Smooth muscle cell (in vitro differentiated cells): ENCODE measurements around the gene SLC30A3. TPM values are rescaled to one million over a fixed set of nuclear protein-coding genes. Genes with fewer than 3 reads are reported as not detected.
A peak's percentile ranks its signal among the peaks of the same experiment; 100 is the strongest.
"Not testable (repeated sequence)": the region's sequence is repeated elsewhere in the genome, so short reads cannot be mapped to it uniquely, and the experiment has no call there.

Experiments used
- DNase-seq: peaks from one replicate; lab custom pipeline; 2025; ENCODE audit not compliant: unreplicated experiment; lab: John Stamatoyannopoulos, UW
- H2AFZ ChIP-seq: fragments of 200-600 bp; sonication (generic); 2 replicates; pipeline ENCODE4 v1.6.0; 2016; ENCODE audit warnings: antibody characterized with exemption, low read depth, mild to moderate bottlenecking
- H3F3A ChIP-seq: fragments of 200-600 bp; sonication (generic); 2 replicates; pipeline ENCODE4 v1.6.0; 2017; ENCODE audit warnings: antibody characterized with exemption, low read depth
- H3K27ac ChIP-seq: fragments of 200-600 bp; sonication (generic); 2 replicates; pipeline ENCODE4 v1.5.1; 2016; ENCODE audit warnings: low read depth, mild to moderate bottlenecking
- H3K27me3 ChIP-seq: fragments of 200-600 bp; sonication (generic); 2 replicates; pipeline ENCODE4 v1.6.1; 2016; ENCODE audit warnings: low read depth, mild to moderate bottlenecking
- H3K36me3 ChIP-seq: fragments of 200-600 bp; sonication (generic); 2 replicates; pipeline ENCODE4 v1.5.1; 2016; ENCODE audit warnings: low read depth
- H3K4me1 ChIP-seq: fragments of 200-600 bp; sonication (generic); 2 replicates; pipeline ENCODE4 v1.5.1; 2016; ENCODE audit warnings: low read depth
- H3K4me2 ChIP-seq: fragments of 200-600 bp; sonication (generic); 2 replicates; pipeline ENCODE4 v1.6.0; 2016; ENCODE audit warnings: mild to moderate bottlenecking
- H3K4me3 ChIP-seq: fragments of 200-600 bp; sonication (generic); 2 replicates; pipeline ENCODE4 v1.5.1; 2016; ENCODE audit warnings: mild to moderate bottlenecking
- H3K79me2 ChIP-seq: fragments of 200-600 bp; sonication (generic); 2 replicates; pipeline ENCODE4 v1.6.0; 2016; ENCODE audit warnings: low read depth, mild to moderate bottlenecking
- H3K9ac ChIP-seq: fragments of 200-600 bp; sonication (generic); 2 replicates; pipeline ENCODE4 v1.6.0; 2016; ENCODE audit warnings: low read depth
- H3K9me3 ChIP-seq: fragments of 200-600 bp; sonication (generic); replicated peaks from 2 replicates; pipeline ENCODE4 v1.5.1; 2016; ENCODE audit warnings: low read depth
- H4K20me1 ChIP-seq: fragments of 200-600 bp; sonication (generic); 2 replicates; pipeline ENCODE4 v1.6.0; 2016; ENCODE audit warnings: low read depth
- CTCF ChIP-seq: fragments of 200-600 bp; sonication (generic); IDR thresholded peaks from 2 replicates; pipeline ENCODE4 v1.5.1; 2017; ENCODE audit warnings: borderline replicate concordance, mild to moderate bottlenecking, antibody characterized with exemption; ENCODE audit not compliant: insufficient read depth, poor library complexity, severe bottlenecking
- WGBS: methylation state at CpG from one replicate; pipeline ENCODE4 v1.1.7; 2016; ENCODE audit warnings: low lambda C conversion rate; 5-methylcytosine and 5-hydroxymethylcytosine counted together
- polyA plus RNA-seq: library from polyadenylated mRNA; unstranded; fragments of >200 nt; fragmentation: Nextera tagmentation; extraction: Ambion mirVana; gene quantifications from 2 replicates; pipeline ENCODE4 v1.2.1, GENCODE V29; 2016
- total RNA-seq: library from RNA; depleted of rRNA; stranded (reverse); fragments of >200 nt; gene quantifications from 2 replicates; pipeline ENCODE4 v1.2.3, GENCODE V29; 2014

The SLC30A3 gene
- total and polyA plus RNA-seq, 2 experiments from 2014 or later = 0.17 TPM; not detected in 1

- Histone ChIP-seq H3F3A (no peaks in the 10 kb centered on the region), H3K9me3 (no peaks in the 10 kb centered on the region), H3K27ac (no peak overlapping the region), H3K79me2 (no peaks in the 10 kb centered on the region), H2AFZ (no peak overlapping the region), H3K4me2 (no peak overlapping the region), H3K4me1 (peaks cover 6% of the 10 kb centered on the region), H3K36me3 (no peaks in the 10 kb centered on the region), H3K4me3 (no peak overlapping the region), H3K27me3 (peaks cover 48% of the 10 kb centered on the region), H3K9ac (no peak overlapping the region), H4K20me1 (peaks cover 21% of the 10 kb centered on the region)
- WGBS = 91% methylated on average over 13 of the region's 13 CpGs
- no peak for TF ChIP-seq CTCF
- DNase-seq = no peak
These were observed 41.8 kb upstream of the SLC30A3 start for GRCh38 chr2:27304488-27305240.

DNA sequence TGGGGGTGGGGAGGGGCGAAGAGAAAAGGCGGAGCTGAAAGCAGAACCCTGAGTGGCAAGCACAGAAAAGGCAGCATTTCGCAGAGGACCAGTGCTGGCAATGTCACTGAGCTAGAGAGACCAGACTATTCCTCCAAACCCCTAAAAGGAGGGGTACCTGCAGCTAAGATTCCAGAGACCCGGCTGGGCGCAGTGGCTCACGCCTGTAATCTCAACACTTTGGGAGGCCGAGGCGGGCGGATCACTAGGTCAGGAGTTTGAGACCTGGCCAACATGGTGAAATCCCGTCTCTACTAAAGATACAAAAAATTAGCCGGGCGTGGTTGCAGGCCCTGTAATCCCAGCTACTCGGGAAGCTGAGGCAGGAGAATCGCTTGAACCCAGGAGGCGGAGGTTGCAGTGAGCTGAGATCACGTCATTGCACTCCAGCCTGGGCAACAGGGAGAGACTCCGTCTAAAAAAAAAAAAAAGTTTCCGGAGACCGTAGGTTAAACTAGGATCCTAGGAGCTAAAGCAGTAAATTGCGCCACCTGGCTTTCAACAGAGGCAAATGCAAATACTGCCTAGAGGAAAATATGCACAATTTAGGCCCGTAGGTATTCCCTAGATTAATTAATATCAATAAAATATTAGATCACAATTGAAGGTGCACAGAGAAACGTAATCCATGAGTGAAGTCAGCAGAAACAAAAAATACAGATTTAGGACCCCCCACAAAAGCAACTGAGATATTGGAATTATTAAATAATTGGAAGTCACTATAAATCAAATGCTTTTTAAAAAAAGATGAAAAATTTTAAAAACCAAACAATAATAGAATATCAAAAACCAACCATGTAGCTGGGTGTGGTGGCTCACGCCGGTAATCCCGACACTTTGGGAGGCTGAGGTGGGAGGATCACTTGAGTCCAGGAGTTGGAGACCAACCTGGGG is 40.5 kb upstream of the SLC30A3 start:
- H3K9me3 ChIP-seq = no peaks in the 10 kb centered on the region
- H3K4me3 ChIP-seq = peak overlapping the region; percentile 21
- peaks cover 6% of the 10 kb centered on the region for H3K4me1 ChIP-seq
- peaks cover 41% of the 10 kb centered on the region for H3K27me3 ChIP-seq
- H3K79me2 ChIP-seq = no peaks in the 10 kb centered on the region
- peaks cover 15% of the 10 kb centered on the region for H4K20me1 ChIP-seq
- H3F3A ChIP-seq = no peaks in the 10 kb centered on the region
- H3K4me2 ChIP-seq = peak overlapping the region; percentile 75
- H3K27ac ChIP-seq = no peak overlapping the region
- peak overlapping the region; percentile 59 for H2AFZ ChIP-seq
- no peak for DNase-seq
- 41% methylated on average over 25 of the region's 25 CpGs for WGBS
- TF ChIP-seq CTCF = peak; percentile 83
- no peak overlapping the region for H3K9ac ChIP-seq
- no peaks in the 10 kb centered on the region for H3K36me3 ChIP-seq

DNA sequence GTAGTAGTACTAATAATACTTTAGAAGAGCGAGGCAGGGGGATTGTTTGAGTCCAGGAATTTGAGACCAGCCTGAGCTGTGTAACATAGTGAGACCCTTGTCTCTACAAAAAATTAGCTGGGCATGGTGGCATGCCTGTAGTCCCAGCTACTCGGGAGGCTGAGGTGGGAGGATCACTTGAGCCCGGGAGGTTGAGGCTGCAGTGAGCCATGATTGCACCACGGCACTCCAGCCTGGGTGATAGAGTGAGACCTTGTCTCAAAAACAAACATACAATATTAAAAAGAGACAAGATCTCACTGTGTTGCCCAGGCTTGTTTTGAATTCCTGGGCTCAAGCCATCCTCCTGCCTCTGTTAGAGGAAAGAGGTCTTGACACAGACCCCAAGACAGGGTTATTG is 37.8 kb upstream of the SLC30A3 start:
- not testable (repeated sequence) for H3K79me2 ChIP-seq, H3K36me3 ChIP-seq, H3F3A ChIP-seq, H3K9me3 ChIP-seq, H2AFZ ChIP-seq, DNase-seq, H4K20me1 ChIP-seq, H3K4me1 ChIP-seq, H3K27ac ChIP-seq, H3K4me3 ChIP-seq, H3K9ac ChIP-seq, H3K4me2 ChIP-seq
- peaks cover 14% of the 10 kb centered on the region for H3K27me3 ChIP-seq
- 94% methylated on average over 4 of the region's 4 CpGs for WGBS

- Histone ChIP-seq H3K4me2 (no peak overlapping the region), H3K4me3 (no peak overlapping the region), H3K4me1 (no peaks in the 10 kb centered on the region), H3K9me3 (no peaks in the 10 kb centered on the region), H3K79me2 (no peaks in the 10 kb centered on the region), H4K20me1 (no peaks in the 10 kb centered on the region), H3K36me3 (no peaks in the 10 kb centered on the region), H3K9ac (no peak overlapping the region), H3K27me3 (no peaks in the 10 kb centered on the region), H3K27ac (no peak overlapping the region), H2AFZ (no peak overlapping the region), H3F3A (no peaks in the 10 kb centered on the region)
- 89% methylated on average over 18 of the region's 18 CpGs for WGBS
- no peak for TF ChIP-seq CTCF
- no peak for DNase-seq
These were observed 35.7 kb upstream of the SLC30A3 start for GRCh38 chr2:27298391-27299080.
